Measurements from ENCODE around the gene UBR3.
"Not testable (repeated sequence)": the region's sequence is repeated elsewhere in the genome, so short reads cannot be mapped to it uniquely, and the experiment has no call there.

UBR3 gene, protein sequence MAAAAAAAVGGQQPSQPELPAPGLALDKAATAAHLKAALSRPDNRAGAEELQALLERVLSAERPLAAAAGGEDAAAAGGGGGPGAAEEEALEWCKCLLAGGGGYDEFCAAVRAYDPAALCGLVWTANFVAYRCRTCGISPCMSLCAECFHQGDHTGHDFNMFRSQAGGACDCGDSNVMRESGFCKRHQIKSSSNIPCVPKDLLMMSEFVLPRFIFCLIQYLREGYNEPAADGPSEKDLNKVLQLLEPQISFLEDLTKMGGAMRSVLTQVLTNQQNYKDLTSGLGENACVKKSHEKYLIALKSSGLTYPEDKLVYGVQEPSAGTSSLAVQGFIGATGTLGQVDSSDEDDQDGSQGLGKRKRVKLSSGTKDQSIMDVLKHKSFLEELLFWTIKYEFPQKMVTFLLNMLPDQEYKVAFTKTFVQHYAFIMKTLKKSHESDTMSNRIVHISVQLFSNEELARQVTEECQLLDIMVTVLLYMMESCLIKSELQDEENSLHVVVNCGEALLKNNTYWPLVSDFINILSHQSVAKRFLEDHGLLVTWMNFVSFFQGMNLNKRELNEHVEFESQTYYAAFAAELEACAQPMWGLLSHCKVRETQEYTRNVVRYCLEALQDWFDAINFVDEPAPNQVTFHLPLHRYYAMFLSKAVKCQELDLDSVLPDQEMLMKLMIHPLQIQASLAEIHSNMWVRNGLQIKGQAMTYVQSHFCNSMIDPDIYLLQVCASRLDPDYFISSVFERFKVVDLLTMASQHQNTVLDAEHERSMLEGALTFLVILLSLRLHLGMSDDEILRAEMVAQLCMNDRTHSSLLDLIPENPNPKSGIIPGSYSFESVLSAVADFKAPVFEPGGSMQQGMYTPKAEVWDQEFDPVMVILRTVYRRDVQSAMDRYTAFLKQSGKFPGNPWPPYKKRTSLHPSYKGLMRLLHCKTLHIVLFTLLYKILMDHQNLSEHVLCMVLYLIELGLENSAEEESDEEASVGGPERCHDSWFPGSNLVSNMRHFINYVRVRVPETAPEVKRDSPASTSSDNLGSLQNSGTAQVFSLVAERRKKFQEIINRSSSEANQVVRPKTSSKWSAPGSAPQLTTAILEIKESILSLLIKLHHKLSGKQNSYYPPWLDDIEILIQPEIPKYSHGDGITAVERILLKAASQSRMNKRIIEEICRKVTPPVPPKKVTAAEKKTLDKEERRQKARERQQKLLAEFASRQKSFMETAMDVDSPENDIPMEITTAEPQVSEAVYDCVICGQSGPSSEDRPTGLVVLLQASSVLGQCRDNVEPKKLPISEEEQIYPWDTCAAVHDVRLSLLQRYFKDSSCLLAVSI (N-terminal part only)

DNA sequence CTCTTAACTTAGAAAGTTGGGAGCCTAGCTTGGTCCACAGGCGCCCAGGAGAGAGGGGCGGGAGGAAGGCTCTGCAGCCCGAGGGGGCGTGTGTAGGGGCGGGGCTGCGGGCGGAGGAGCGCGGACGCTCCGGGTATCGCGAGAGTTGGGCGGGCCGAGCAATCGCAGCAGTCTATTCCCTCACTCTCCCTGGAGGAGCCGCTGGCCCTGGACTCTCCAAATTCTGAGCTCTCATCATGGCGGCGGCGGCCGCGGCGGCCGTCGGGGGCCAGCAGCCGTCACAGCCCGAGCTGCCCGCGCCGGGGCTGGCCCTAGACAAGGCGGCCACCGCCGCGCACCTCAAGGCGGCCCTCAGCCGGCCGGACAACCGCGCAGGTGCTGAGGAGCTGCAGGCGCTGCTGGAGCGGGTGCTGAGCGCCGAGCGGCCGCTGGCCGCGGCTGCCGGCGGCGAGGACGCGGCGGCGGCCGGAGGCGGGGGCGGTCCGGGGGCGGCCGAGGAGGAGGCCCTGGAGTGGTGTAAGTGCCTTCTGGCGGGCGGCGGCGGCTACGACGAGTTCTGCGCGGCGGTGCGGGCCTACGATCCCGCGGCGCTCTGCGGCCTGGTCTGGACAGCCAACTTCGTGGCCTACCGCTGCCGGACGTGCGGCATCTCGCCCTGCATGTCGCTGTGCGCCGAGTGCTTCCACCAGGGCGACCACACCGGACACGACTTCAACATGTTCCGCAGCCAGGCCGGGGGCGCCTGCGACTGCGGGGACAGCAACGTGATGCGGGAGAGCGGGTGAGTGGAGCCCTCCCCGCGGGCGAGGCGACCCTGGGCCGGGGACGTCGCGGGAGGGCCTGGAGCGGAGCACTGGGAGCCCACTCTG, at the start of gene UBR3:
TSS of gene UBR3 (plus strand) at position 183 of the 869 bp plus-strand sequence. CDS start at position 237, 54 bp downstream.
- DNase-seq (ENCODE audit: low spot score), result peak; percentile 95

DNA sequence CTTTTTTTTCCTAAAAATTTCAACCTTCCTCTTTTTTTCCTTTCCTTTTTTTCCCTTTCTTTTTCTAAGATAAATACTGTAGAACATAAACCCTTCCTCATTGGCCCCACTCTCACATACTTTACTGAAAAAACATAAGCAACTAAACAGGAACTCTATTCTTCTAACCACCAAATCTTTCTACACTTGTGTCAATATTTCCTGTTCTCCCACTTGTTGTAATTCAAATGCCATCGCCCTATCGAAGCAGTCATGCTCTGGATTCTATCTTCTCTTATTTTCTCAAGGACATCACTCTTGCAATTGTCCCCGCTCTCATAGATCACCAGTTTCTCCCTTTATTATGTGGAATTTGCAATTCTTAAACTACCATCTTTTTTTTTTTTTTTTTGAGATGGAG, 48.8 kb upstream of the UBR3 start:
- no peak for DNase-seq (ENCODE audit: low spot score)

DNA sequence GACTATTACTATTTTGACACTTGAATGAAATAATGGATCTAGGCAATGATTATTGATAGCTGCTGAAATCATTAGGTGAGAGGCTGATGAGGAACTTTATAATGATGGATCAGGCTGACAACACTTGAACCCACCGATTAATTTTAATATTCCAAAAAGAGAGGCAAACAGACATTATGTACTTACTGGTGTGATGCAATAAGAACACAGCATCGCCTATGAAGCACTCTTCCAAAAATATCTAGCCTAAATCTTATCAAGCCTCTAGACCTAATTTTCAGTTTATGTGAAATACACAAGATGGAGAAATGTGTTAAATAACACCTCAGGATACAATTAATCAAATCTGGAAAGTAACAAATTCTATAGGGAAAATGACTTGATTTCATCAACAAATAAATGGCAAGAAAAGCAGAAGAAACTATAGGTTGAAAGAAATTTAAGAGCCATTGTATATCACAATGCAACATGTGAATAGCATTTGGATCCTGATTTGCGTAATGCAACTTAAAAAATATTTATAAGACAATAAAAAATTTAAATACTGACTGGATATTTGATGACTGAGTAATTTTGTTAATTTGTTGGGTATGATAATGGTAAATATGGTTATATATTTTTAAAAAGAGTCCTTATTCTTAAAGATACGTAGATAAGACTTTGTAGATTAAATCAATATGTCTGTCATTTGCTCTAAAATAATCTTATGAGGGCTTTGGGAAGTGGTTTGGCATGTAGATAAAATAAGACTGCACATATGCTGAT, 45.8 kb upstream of the UBR3 start:
- no peak for DNase-seq (ENCODE audit: low spot score)

DNA sequence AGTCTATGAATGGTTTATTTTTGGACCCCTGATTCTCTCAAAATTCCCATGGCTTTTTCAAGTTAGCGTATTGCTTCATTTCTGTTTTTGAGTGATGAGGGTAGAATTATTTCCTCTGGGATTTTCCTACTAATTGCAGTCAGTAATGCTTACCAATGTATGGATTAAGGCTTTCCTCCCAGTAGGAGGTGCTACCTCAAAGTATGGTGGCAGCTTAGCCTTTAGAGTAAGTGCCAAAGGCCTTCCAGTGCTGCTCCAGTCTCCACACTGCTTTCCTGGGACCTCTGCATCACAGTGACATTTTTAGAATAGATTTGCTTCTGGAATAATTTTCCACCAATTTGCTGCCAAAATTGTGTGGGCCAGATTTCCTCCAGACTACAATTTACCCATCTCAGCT, 44.7 kb upstream of the UBR3 start:
- DNase-seq (ENCODE audit: low spot score), result no peak

DNA sequence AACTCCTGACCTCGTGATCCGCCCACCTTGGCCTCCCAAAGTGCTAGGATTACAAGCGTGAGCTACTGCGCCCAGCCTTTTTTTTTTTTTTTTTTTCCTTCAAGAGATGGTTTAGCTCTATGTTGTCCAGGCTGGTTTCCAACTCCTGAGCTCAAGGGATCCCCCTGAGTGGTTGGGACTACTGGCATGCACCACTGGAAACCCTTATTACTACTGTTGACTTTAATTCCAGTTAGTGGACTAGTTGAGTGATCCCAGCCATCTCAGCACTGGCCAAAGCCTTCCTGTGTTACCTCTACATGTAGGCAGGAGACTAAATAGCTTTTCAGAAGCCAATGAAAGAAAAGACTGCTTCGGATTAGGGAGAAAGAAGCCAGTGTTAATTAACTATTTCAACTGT, 36.7 kb upstream of the UBR3 start:
- DNase-seq (ENCODE audit: low spot score), result no peak

DNA sequence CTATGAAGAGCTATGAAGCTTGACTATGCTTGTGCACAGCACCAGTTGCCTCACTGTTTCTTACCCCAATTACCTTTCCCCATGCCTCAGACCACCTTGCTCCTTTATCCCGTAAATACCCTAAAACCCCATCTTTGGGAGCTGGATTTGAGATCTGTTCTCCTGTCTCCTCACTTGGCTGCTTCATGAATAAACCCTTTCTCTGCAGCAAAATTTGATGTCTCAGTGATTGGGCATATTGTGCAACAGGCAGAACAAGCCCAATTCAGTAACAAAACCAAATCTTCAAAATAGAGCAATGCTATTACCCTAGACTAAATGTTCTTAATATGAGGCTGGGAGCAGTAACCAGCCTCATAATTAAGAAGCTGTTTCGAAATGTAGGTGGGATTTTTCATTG, 32.1 kb upstream of the UBR3 start:
- DNase-seq (ENCODE audit: low spot score), result no peak

DNA sequence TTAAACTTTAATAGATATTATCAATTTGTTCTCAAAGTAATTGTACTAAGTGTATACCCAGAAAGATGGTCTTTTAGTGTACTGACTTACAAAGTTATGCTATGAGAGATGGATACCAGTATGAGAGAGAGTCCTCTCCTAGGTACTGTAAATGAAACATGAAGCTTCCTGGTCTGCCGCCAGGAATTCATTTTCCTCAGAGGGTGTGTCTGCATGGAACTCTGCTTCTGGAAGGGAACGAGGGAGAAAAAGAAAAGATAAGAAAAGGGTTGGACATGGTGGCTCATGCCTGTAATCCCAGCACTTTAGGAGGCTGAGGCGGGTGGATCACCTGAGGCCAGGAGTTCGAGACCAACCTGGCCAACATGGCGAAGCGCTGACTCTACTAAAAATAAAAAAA, 30.8 kb upstream of the UBR3 start:
- DNase-seq (ENCODE audit: low spot score), result no peak

DNA sequence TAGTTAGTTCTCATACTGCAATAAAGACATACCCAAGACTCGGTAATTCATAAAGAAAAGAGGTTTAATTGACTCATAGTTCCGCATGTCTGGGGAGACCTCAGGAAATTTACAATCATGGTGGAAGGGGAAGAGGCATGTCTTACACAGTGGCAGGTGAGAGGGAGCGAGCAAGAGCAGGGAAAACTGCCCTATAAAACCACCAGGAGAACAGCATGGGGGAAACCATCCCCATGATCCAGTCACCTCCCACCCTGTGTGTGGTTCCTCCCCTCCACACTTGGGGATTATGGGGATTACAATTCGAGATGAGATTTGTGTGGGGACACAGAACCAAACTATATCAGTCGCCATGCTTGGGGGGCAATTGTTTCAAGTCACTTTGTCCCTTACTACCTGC, 29.7 kb upstream of the UBR3 start:
- no peak for DNase-seq (ENCODE audit: low spot score)

DNA sequence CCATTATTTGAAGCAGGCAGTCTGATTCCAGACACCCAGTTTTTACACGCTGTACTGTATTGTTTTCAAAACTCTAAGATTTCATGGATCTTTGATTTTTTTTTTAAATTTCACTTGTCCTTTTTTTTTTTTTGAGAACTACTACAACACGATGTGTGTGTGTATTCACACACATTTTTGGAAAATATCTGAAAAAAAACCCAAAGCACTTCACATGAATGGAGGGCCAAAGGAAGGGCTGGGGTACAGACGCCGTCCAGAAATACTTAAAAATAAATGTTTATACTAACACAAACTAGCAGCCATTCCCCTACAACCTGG, 28.9 kb upstream of the UBR3 start:
- DNase-seq (ENCODE audit: low spot score), result no peak

DNA sequence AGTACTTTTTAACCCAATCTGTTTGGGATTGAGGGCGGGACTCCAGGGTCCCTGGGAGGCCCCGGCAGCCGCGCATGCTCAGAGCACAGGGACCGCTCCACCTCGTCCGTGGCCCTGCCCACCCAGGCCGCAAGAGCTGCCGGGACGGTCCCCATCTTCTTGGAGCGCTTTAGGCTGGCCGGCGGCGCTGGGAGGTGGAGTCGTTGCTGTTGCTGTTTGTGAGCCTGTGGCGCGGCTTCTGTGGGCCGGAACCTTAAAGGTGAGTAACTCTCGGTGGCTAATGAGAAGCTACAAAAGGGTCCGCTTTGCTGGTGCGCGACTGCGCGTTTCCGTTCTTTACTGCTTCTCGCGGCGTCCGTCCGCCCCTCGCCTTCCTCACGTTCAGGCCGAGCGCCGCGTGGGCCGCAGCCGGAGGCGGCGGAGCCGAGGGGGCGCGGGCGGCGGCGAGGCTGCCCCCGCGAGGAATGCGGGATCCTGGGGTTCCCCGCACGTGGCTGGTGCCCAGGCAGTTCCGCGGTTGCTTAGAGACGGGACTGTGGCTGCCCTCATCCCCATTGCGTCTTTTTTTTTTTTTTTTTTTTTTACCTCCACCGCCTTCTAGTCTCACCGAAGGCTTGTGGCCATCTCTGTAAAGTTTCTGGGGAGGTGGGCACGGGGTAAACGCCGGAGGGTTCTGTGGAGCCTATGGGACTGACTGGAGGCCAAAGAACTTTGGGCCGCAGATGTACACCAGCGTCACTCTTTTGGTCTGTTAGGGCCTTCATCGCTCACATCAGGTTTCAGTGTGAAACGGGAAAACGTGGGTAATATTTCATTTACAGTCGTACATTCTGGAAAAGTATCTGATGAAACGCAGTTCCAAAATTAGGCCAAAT, 28.3 kb upstream of the UBR3 start, which contains the start of gene SSB:
TSS of gene SSB (plus strand) at position 154 of the 875 bp plus-strand sequence. CDS start 2,090 bp downstream, outside the sequence.
- peak; percentile 96 for DNase-seq (ENCODE audit: low spot score)

DNA sequence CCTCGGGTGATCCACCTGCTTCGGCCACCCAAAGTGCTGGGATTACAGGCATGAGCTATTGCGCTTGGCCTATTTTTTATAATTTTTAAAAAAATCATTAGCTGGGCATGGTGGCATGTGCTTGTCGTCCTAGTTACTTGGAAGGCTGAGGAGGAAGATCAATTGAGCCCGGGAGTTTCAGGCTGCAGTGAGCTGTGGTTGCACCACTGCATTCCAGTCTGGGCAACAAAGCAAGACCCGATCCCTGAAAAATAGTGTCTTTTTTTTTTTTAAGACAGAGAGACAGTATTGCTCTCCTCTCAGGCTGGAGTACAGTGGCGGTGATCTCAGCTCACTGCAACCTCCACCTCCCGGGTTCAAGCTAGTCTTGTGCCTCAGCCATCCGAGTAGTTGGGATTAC, 23.8 kb upstream of the UBR3 start:
- no peak for DNase-seq (ENCODE audit: low spot score)

DNA sequence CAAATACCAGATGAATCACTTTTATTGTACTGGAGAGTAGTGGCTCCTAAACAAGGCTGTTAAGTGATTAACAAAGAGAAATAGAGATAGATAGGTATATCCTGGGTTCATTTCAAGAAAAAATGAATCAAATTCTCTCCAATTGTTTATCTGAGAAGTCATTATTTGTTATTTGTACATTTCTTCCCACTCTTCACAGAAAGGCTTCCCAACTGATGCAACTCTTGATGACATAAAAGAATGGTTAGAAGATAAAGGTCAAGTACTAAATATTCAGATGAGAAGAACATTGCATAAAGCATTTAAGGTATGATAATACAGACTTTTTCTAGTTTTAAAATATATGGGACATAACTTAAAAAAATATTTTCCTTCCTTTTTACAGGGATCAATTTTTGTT, 20.7 kb upstream of the UBR3 start:
- no peak for DNase-seq (ENCODE audit: low spot score)

DNA sequence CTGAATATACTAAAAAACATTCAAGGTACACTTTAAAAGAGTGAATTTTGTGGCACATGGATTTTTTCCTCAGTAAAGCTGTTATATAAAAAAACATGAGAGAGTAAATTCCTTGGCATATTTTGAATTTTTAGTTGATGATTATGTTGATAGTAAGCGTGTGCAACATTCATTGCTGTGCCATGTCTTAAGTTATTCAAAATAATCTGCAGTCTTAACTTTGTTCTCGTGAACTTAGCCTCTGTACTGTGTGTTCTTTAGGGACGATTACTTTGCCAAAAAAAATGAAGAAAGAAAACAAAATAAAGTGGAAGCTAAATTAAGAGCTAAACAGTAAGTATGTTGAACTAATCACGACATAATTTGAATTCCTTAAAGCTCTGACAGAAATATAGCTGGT, 19.0 kb upstream of the UBR3 start:
- DNase-seq (ENCODE audit: low spot score), result no peak

DNA sequence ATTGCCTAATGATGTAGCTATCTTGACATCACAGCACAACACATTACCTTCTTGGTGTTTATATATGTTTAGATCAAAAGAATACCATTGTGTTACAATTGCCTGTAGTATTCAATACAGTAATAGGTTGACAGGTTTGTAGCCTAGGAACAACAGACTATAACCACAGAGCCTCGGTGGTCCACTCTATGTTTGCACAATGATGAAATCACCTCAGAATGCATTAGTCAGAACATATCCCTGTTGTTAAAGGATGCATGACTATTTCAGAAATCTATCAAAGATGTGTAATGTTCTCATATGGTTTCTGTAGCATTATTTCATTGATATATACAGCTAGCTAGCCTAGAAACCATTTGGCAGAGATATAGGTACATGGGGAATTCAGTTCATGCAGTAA, 11.4 kb upstream of the UBR3 start:
- DNase-seq (ENCODE audit: low spot score), result peak; percentile 86

DNA sequence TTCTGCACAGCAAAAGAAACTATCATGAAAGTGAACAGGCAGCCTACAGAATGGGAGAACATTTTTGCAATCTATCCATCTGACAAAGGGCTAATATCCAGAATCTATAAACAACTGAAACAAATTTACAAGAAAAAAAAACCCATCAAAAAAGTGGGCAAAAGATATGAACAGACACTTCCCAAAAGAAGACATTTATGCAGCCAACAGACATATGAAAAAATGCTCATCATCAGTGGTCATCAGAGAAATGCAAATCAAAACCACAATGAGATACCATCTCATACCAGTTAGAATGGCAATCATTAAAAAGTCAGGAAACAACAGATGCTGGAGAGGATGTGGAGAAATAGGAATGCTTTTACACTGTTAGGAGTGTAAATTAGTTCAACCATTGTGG, 10.3 kb upstream of the UBR3 start:
- not testable (repeated sequence) for DNase-seq (ENCODE audit: low spot score)

DNA sequence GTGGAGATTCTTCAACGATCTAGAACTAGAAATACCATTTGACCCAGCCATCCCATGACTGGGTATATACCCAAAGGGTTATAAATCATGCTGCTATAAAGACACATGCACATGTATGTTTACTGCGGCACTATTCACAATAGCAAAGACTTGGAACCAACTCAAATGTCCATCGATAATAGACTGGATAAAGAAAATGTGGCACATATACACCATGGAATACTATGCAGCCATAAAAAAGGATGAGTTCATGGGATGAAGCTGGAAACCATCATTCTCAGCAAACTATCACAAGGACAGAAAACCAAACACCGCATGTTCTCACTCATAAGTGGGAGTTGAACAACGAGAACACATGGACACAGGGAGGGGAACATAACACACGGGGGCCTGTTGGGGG, 9.9 kb upstream of the UBR3 start:
- DNase-seq (ENCODE audit: low spot score), result not testable (repeated sequence)

DNA sequence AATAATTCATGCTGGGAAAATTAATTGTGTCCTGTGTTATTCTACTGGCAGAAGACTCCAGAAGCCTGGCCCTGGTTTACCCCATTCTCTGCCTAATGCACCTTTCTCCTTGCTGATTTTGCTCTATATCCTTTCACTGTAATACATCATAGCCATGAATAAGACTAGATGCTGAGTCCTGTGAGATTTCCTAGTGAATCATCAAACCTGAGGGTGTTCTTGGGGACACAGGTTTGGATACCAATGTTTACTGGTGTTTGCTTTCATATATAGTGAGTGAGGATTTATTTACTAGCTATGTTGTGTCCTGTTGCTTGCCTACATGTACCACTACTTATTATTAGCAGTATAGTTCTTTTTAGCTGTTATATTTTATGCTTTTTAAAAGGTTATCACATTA, 9.0 kb upstream of the UBR3 start:
- peak; percentile 32 for DNase-seq (ENCODE audit: low spot score)

DNA sequence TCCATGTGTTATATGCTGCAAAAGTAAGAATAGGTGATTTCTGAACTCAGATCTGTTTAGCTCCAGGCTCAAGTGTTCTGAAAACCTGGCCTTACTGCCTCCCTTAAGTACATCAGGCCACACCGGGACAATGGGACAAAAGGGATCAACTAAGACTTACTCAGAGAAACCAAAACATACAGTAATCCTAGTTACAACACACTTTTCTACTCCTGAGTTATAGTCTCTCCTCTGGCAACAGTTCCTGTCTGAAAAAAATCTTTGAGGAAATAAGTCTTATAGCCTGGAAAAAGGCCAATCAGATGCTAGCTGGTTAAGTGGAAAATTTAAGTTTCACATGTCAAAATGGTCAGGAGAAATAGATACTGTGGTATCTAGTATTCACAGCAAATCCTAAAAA, 8.1 kb upstream of the UBR3 start:
- no peak for DNase-seq (ENCODE audit: low spot score)

DNA sequence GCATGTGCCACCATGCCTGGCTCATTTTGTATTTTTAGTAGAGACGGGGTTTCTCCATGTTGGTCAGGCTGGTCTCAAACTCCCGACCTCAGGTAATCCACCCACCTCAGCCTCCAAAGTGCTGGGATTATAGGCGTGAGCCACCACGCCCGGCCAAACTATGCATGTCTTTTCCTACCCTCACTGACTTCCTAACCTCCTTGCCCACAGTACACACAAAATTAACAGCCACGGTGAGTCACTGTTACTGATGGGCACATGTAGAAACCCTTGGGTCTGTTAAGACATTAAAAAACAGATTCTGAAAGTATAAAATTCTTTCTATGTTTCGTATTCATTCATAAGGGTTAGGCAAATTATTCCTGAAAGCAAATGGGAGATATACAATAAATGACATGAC, 7.2 kb upstream of the UBR3 start:
- DNase-seq (ENCODE audit: low spot score), result not testable (repeated sequence)

DNA sequence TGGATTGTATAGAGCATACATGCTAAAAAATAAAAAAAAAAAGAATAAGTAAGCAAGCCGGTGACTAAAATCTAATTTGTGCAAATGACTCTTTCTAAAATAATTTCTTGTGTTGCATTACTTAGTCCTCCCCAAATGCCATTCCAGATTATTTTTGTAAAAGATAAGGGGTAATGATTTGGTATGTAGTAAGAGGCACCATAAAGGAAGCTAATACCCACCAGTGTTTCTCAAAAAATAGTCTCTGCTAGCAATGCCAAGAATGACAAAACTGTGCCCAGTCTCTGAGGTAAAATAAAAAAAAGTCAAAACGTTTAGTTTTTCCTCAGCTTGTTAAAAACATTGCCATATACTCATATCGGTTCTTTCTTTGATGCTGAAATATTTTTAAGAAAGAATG, 5.2 kb upstream of the UBR3 start:
- no peak for DNase-seq (ENCODE audit: low spot score)
